Neural cell (in vitro differentiated cells): ENCODE measurements around the gene LRP1. TPM values are rescaled to one million over a fixed set of nuclear protein-coding genes. Genes with fewer than 3 reads are reported as not detected.

Source experiments
- H2AFZ ChIP-seq: fragments of 200-600, 300-800 bp; sonication (generic), shearing (Covaris generic); 2 replicates; pipeline ENCODE4 v1.6.0; 2014; ENCODE audit warnings: low read depth, mild to moderate bottlenecking, antibody characterized with exemption, low read length, moderate library complexity
- H3F3A ChIP-seq: fragments of 200-600 bp; shearing (Covaris generic); 2 replicates; pipeline ENCODE4 v1.6.1; 2016; ENCODE audit warnings: mild to moderate bottlenecking, moderate library complexity, mixed read lengths, antibody characterized with exemption, low read length; ENCODE audit not compliant: insufficient read depth, poor library complexity, severe bottlenecking
- H3K27ac ChIP-seq: fragments of 200-600, 300-800 bp; sonication (generic), shearing (Covaris generic); 2 replicates; pipeline ENCODE4 v1.5.1; 2014; ENCODE audit warnings: mild to moderate bottlenecking, low read length, moderate library complexity
- H3K27me3 ChIP-seq: fragments of 300-800, 200-600 bp; sonication (generic), shearing (Covaris generic); 2 replicates; pipeline ENCODE4 v1.6.0; 2014; ENCODE audit warnings: mild to moderate bottlenecking, low read depth, low read length, moderate library complexity; ENCODE audit not compliant: insufficient read depth
- H3K36me3 ChIP-seq: fragments of 300-800, 200-600 bp; sonication (generic), shearing (Covaris generic); 2 replicates; pipeline ENCODE4 v1.5.1; 2014; ENCODE audit warnings: mild to moderate bottlenecking, antibody characterized with exemption, low read length, moderate library complexity; ENCODE audit not compliant: insufficient read depth
- H3K4me2 ChIP-seq: fragments of 300-800, 200-600 bp; sonication (generic), shearing (Covaris generic); 2 replicates; pipeline ENCODE4 v1.6.0; 2014; ENCODE audit warnings: mild to moderate bottlenecking, low read length
- H3K4me3 ChIP-seq: fragments of 300-800, 200-600 bp; sonication (generic), shearing (Covaris generic); 2 replicates; pipeline ENCODE4 v1.5.1; 2014; ENCODE audit warnings: mild to moderate bottlenecking, low read length, moderate library complexity
- H3K79me2 ChIP-seq: fragments of 200-600 bp; shearing (Covaris generic); replicated peaks from 2 replicates; pipeline ENCODE4 v1.6.0; 2014; ENCODE audit warnings: mild to moderate bottlenecking, low read length, moderate library complexity; ENCODE audit not compliant: insufficient read depth
- H3K9ac ChIP-seq: fragments of 300-800, 200-600 bp; sonication (generic), shearing (Covaris generic); 2 replicates; pipeline ENCODE4 v1.6.1; 2016; ENCODE audit warnings: mild to moderate bottlenecking, low read length, mixed read lengths
- H3K9me2 ChIP-seq: fragments of 200-600 bp; shearing (Covaris generic); 2 replicates; pipeline ENCODE4 v1.6.1; 2016; ENCODE audit warnings: mild to moderate bottlenecking, low read length, mixed read lengths; ENCODE audit not compliant: insufficient read depth
- H3K9me3 ChIP-seq: fragments of 200-600, 300-800 bp; sonication (generic), shearing (Covaris generic); 2 replicates; pipeline ENCODE4 v1.6.1; 2016; ENCODE audit warnings: mild to moderate bottlenecking, mixed run types, low read length, moderate library complexity, mixed read lengths
- H4K20me1 ChIP-seq: fragments of 200-600 bp; shearing (Covaris generic); 2 replicates; pipeline ENCODE4 v1.6.1; 2016; ENCODE audit warnings: mild to moderate bottlenecking, mixed run types; ENCODE audit not compliant: insufficient read depth
- CTCF ChIP-seq: fragments of 450-650 bp; IDR thresholded peaks from 2 replicates; pipeline ENCODE4 v1.5.1; 2014; ENCODE audit warnings: antibody characterized with exemption, mild to moderate bottlenecking, moderate library complexity; ENCODE audit not compliant: poor library complexity, severe bottlenecking
- EP300 ChIP-seq: fragments of 450-650 bp; conservative IDR thresholded peaks from 2 replicates; pipeline ENCODE4 v1.6.1; 2014; ENCODE audit warnings: antibody characterized with exemption, mild to moderate bottlenecking, moderate library complexity; ENCODE audit not compliant: poor library complexity, severe bottlenecking
- EZH2 ChIP-seq: fragments of 200-600, 300-800 bp; shearing (Covaris generic), sonication (generic); IDR thresholded peaks from 2 replicates; pipeline ENCODE4 v1.6.1; 2014; ENCODE audit warnings: antibody characterized with exemption, low read length, borderline replicate concordance, mild to moderate bottlenecking; ENCODE audit not compliant: insufficient read depth, poor library complexity, severe bottlenecking
- MXI1 ChIP-seq: fragments of 450-650 bp; conservative IDR thresholded peaks from 2 replicates; pipeline ENCODE4 v1.6.1; 2014; ENCODE audit warnings: antibody characterized with exemption, mild to moderate bottlenecking; ENCODE audit not compliant: poor library complexity, severe bottlenecking
- POLR2AphosphoS5 ChIP-seq: IDR thresholded peaks from 2 replicates; pipeline ENCODE4 v1.6.1; 2012
- RAD21 ChIP-seq: fragments of 450-650 bp; conservative IDR thresholded peaks from 2 replicates; pipeline ENCODE4 v1.6.1; 2014; ENCODE audit warnings: antibody characterized with exemption, mild to moderate bottlenecking, moderate library complexity
- REST ChIP-seq: IDR thresholded peaks from 2 replicates; pipeline ENCODE4 v1.6.1; 2012; ENCODE audit warnings: borderline replicate concordance
- SMC3 ChIP-seq: fragments of 450-650 bp; conservative IDR thresholded peaks from 2 replicates; pipeline ENCODE4 v1.6.1; 2014; ENCODE audit warnings: antibody characterized with exemption, mild to moderate bottlenecking, moderate library complexity; ENCODE audit not compliant: poor library complexity
- TAF1 ChIP-seq: IDR thresholded peaks from 2 replicates; pipeline ENCODE4 v1.6.1; 2012; ENCODE audit warnings: low read depth
- polyA plus RNA-seq: library from polyadenylated mRNA; depleted of rRNA; stranded (reverse); fragments of >200 nt; gene quantifications from 2 replicates; pipeline ENCODE4 v1.2.3, GENCODE V29; 2014

LRP1 gene
- polyA plus RNA-seq, 1 donor from 2014 or later: 18.2 TPM

- no peak overlapping the region for H3K4me2 ChIP-seq
- no peaks in the 10 kb centered on the region for H3K79me2 ChIP-seq
- H3K4me3 ChIP-seq: no peak overlapping the region
- no peaks in the 10 kb centered on the region for H3F3A ChIP-seq
- H3K36me3 ChIP-seq: no peaks in the 10 kb centered on the region
- no peaks in the 10 kb centered on the region for H3K9me3 ChIP-seq
- H3K9ac ChIP-seq: no peak overlapping the region
- no peaks in the 10 kb centered on the region for H3K27me3 ChIP-seq
- TF ChIP-seq TAF1 (no peak), RAD21 (no peak), EP300 (no peak), MXI1 (no peak), SMC3 (no peak), REST (no peak), CTCF (no peak), POLR2AphosphoS5 (no peak)
- H3K27ac ChIP-seq: no peak overlapping the region
- H2AFZ ChIP-seq: no peak overlapping the region
- no peaks in the 10 kb centered on the region for H4K20me1 ChIP-seq
- no peaks in the 10 kb centered on the region for H3K9me2 ChIP-seq
These were observed 29.7 kb upstream of the LRP1 start for GRCh38 chr12:57098546-57098945.

GRCh38 chr12:57099047-57099714 lies 29.1 kb upstream of the LRP1 start:
- no peak overlapping the region for H2AFZ ChIP-seq
- no peak overlapping the region for H3K27ac ChIP-seq
- H3K9ac ChIP-seq: no peak overlapping the region
- no peaks in the 10 kb centered on the region for H4K20me1 ChIP-seq
- no peaks in the 10 kb centered on the region for H3K9me3 ChIP-seq
- H3K27me3 ChIP-seq: no peaks in the 10 kb centered on the region
- no peaks in the 10 kb centered on the region for H3F3A ChIP-seq
- H3K4me3 ChIP-seq: no peak overlapping the region
- H3K4me2 ChIP-seq: no peak overlapping the region
- no peak for TF ChIP-seq POLR2AphosphoS5
- no peak for TF ChIP-seq RAD21
- no peaks in the 10 kb centered on the region for H3K79me2 ChIP-seq
- no peaks in the 10 kb centered on the region for H3K9me2 ChIP-seq
- no peaks in the 10 kb centered on the region for H3K36me3 ChIP-seq

- Histone ChIP-seq H3K9ac (no peak overlapping the region), H3K27ac (no peak overlapping the region), H2AFZ (no peak overlapping the region), H3K4me2 (no peak overlapping the region), H3K4me3 (no peak overlapping the region), H4K20me1 (no peaks in the 10 kb centered on the region), H3K9me3 (no peaks in the 10 kb centered on the region), H3F3A (no peaks in the 10 kb centered on the region), H3K79me2 (no peaks in the 10 kb centered on the region), H3K9me2 (no peaks in the 10 kb centered on the region), H3K36me3 (no peaks in the 10 kb centered on the region), H3K27me3 (no peaks in the 10 kb centered on the region)
- no peak for TF ChIP-seq RAD21
- TF ChIP-seq EZH2: no peak
- no peak for TF ChIP-seq MXI1
- no peak for TF ChIP-seq TAF1
- no peak for TF ChIP-seq REST
- no peak for TF ChIP-seq EP300
- TF ChIP-seq POLR2AphosphoS5: no peak
- no peak for TF ChIP-seq CTCF
- no peak for TF ChIP-seq SMC3
These were observed 28.5 kb upstream of the LRP1 start for GRCh38 chr12:57099766-57100165.
